ENCODE results near the gene RHBDF1.

RHBDF1 gene

DNA sequence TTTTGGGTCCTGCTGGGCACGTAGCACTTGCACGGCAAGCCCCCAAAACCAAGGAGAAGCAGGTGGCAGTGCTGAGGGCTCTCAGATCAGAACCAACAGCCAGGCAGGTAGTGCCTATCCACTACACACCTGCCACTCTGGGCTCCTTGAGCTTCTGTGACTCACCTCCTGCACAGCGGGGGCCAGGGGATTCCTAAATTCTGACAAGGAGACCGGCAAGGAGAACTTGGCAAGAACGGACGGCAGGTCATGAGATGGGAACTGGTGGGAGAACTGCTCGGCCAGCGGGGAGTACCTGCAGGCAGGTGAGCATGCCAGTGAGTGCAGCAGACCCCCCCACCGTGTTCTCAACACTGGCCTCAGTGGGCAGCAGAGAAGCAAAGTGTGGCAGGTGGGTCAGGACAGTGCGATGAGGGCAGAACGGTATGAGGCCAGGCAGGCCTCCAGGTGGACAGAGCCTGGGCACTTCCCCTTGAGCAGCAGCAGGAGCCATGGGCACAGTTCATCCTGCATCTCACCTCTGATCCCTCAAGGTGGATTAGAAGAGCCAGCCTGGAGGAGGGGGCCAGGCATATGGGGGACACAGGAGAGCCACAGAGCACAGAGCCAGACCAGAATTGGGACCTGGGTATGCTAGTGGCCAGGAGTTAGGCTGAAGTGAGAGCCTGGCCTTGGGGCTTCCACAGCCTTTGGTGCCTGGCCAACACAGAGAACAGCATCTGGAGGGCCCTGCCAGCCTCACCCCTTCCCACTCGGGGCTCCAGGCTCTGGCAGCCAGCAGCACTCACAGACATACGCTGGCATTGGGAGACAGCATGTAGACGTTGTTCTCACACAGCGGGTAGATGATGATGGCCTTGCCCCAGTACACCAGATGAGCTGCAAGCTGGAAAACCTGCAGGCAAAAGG lies 20.3 kb upstream of the RHBDF1 start:
- no peak for DNase-seq (ENCODE audit: low spot score)

DNA sequence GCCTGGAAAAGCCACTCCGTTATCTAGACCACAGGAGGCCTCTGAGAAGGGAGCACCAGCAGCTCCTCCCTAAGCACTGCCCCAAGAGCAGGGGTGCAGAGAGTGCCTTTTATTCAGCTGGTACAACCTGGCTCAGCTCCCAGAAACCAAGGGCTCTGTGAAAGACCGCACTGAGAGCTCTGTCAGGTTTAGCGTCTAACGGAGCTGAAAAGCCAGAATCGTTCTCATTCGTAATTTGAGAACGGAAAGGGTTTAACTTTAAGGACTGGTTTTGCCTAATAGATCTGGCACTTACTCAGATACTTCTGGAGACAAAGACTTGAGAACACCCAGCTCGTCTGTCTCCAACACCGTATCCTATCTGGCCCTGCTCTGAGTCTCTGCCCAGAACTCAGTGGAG lies 19.1 kb upstream of the RHBDF1 start:
- no peak for DNase-seq (ENCODE audit: low spot score)

DNA sequence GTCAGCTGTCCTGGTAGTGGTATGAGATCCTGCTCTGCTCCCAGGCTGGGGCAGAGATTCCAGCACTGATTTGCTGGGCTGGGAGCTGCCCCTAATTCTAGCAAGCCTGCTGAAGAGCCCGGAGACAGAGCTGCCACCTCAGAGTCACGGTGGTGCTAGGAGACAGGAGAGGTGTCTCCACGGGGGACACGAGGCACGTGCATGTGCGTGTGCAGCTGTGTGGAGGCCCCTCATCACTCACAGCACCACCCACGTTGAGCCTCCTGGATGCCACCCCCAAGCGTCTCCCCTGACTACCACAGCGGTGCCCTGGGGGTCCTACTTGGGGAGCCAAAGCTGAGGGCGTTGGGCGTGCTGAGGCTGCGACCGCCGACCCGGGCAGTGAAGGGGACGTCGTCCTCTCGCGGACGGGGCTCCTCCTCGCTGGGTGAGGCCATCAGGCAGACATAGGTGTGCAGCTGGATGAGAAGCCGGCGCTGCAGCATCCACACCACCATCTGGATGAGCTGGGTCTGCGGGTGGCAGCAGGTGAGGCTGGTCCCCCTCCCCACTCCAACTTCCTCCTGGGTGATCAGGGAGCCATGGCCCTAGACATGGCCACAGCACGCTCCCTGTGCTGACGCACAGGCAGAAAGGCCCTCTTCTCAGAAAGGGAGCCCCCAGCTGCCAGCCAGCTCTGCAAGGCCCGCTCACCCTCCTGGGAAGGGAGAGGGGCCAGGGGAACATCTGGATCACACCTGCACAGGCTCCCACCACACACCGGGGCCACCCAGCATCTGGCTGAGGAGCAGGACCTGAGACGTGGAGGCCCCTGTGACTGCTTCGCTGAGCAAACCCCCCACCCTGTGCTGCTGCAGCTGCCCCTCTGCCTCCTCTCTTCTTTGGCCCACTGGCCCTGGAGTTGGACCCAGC lies 17.2 kb upstream of the RHBDF1 start:
- DNase-seq (ENCODE audit: low spot score) = no peak

DNA sequence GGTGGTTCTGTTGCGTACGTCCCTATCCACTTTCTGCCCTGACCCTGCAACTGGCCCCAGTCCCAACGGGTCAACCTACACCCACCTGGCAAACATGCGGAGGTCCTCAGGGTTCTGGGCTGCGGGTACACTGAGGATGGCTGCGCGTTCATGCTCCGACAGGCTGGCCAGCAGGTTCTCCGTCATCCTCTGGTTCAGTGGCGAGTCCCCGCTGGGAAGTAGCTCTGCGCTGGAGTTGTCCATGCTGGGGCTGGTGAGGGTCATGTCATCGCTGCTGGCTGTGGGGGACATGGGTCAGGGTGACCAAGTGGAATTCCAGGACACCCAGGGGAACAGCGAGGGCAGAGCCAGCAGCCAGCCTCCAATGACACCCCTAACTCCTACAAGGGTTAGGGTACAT lies 16.2 kb upstream of the RHBDF1 start:
- DNase-seq (ENCODE audit: low spot score) = no peak

DNA sequence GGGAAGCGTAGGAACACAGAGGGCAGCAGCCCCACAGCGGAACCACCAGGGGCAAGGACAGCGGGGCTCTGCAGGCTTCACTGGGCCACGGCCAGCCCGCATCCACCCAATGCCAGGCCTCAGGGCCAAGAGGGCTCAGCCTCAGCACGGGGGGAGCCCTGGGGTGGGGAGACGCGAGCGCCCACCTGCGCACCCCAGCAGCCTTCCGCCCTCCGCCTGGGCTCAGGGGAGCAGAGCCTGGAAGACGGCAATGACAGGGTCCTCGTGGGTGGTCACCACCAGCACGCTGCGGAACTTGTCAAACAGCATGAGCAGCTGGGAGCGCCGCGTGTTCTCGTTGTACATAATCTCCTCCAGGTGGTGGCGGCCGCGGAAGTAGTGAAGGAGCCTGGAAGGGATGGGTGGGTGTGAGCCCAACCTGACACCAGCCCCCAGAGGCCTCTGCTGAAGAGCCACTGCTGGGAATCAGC lies 14.1 kb upstream of the RHBDF1 start:
- no peak for DNase-seq (ENCODE audit: low spot score)

DNA sequence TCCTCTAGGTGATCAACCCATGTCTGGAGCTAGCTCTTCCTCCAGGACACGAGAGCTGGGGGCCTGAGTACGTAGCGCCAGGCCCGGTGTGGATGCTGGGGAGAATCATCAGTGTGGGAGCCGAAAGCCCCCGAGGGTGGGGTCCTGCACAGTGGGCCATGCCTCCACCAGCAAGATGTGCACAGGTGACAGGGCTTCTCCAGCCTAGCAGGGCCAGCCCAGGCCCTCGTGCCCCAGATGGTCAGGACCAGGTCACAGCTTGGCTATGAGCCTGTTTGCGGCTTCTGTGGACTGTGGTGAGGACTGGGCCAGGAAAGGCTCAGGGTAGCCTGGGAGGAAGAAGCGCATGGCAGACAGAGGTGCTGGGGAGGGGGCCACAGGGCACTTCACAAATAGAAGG lies 13.4 kb upstream of the RHBDF1 start:
- DNase-seq (ENCODE audit: low spot score) = no peak

DNA sequence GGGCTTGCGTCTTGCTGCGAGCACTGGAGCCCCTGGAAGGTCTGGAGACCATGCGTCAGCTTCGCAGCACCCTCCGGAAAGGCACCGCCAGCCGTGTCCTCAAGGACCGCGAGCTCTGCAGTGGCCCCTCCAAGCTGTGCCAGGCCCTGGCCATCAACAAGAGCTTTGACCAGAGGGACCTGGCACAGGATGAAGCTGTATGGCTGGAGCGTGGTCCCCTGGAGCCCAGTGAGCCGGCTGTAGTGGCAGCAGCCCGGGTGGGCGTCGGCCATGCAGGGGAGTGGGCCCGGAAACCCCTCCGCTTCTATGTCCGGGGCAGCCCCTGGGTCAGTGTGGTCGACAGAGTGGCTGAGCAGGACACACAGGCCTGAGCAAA lies 13.0 kb upstream of the RHBDF1 start:
- no peak for DNase-seq (ENCODE audit: low spot score)

DNA sequence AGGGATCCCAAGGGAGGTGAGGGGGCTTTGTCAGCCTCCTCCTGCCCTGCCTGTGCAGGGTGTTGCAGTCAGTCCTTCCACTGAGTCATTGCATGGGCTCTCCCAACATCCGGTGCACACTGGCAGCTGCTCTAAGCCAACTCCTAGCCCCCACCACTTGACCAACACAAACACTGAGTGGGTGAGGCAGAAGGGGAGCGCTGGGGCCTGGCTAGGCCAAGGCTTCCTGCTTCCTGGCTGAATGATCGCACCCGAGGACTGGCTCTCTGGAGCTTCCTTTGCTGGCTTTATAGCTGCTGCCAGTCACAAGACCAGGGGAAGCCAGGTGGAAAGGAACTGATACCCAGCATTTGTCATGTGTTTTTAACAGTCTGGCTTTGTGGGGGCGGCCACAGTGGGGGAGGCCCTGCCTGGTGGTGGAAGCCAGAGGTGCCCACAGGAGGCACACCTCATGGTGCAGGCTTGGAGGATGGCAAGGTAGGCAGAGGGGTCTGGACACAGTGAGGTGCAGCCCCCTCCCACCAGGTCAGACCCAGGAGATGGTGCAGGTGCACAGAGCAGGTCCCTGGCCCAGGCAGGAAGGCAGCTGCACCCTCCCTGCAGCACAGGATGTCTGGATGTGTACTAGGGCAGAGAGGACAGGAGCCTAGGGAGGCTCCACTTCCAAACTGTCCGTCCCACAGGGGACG lies 12.4 kb upstream of the RHBDF1 start:
- no peak for DNase-seq (ENCODE audit: low spot score)

DNA sequence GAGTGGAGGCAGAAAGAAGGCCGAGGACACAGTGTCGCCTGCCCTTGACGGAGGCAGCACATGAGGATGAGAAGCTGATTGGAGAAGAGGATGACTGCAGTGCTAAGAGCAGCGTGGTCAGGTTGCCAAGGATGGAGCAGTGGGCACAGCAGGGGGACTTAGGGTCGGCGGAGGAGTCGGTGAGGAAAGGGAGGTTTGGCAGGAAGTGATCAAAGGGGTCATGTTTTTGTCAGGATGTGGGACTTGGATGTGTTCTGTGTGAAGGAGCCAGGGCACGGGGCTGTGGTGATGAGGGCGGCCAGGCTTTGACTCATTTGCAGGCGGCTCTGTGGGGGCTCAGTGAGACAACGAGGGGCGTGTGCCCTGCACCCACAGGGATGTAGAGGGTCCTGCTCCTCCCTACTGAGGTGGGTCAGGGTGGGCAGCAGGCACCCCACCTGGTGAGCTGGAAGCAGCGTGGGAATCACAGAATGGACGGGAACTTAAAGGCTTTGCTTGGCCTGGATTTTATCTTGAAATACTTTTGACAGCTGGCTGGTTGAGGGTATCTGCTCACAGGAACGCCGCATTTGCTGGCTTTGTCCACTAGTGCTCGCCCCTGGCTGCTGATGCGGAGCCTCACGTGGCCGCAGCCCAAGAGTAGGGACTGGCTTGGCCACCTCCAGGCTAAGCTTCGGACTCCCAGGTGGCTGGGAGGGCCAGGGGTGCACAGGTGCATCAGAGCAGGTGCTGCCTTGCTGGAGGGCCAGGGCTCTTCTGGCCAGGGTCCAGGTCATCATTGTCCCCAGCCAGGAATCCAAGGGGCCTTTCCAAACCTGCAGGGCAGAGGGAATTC lies 11.6 kb upstream of the RHBDF1 start:
- DNase-seq (ENCODE audit: low spot score) = peak; percentile 47

DNA sequence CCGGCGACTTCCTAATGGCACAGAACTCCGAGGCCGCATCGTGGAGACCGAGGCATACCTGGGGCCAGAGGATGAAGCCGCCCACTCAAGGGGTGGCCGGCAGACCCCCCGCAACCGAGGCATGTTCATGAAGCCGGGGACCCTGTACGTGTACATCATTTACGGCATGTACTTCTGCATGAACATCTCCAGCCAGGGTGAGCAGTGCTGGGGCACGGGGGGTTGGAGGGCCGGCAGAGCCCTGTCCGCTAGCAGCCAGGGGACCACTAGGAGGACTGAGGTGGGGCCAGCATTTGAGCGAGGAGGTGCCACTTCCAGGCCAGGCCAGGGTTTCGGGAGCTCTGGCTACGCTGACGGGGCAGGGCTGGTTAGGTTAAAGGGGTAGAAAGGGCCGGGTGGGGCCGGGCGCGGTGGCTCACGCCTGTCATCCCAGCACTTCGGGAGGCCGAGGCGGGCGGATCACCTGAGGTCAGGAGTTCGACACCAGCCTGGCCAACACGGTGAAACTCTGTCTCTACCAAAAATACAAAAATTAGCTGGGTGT lies 10.7 kb upstream of the RHBDF1 start:
- DNase-seq (ENCODE audit: low spot score) = no peak

DNA sequence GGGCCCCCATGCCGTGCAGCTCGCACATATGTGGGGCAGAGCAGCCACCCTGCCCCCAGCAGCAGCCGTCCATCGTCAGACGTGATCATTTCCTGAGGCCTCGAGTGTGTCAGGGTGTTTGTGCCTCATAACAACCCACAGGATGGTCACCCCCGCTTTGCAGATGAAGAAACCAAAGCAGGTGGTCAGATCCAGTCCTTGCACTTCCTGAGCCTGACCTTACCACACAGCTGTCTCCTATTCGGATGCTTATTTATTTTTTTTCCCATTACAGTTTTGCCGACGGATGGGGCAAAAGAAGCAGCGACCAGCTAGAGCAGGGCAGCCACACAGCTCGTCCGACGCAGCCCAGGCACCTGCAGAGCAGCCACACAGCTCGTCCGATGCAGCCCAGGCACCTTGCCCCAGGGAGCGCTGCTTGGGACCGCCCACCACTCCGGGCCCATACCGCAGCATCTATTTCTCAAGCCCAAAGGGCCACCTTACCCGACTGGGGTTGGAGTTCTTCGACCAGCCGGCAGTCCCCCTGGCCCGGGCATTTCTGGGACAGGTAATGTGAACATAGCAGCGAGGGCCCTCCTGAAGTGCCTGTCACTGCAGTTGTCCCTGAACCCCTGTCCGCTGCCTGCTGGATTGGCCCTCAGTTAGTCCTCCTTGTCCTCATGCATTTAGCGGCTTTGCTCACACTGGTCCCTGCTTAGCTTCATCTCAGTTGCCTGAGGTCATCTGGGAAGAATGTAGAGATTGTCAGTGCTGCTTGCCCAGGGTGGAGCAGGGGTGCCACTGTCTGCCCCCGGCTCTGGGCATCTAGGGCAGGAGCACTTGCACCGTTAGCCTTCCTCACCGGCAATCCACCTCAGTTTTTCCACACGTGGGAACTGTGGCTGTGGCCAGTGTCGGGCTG lies 7.0 kb upstream of the RHBDF1 start:
- DNase-seq (ENCODE audit: low spot score) = no peak

DNA sequence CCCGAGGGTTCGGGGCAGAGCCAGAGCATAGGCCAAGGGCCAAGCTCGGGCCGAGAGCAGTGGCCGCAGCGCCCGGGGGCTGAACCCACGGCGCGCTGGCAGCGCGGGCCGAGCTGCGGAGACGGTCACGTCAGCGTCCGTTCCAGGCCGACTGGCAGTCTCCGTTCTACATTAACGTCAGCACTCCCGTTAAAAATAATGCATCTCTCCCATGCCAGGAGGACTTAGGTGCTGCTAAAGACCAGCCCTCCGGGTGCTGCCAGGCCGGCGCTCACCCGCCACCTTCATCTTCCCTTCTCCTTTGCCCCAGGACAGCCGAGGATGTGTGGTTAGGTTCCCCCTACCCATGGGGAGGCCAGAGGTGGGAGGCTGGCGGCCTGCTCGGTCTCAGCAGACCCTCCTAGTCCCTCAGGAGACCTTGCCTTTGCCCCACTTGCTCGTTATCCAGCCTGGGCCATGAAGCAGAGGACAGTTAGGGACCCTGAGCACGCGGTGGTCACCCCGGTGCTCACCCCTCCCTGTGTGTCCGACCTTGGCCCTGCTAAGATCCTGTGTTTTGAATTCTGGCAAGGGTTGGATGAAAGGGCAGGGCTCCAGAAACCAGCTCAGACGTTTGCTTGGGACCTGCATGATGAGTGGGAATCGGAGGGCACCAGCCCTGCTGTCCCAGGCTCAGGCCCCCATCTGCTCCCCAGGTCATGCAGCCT lies 6.2 kb upstream of the RHBDF1 start:
- no peak for DNase-seq (ENCODE audit: low spot score)

DNA sequence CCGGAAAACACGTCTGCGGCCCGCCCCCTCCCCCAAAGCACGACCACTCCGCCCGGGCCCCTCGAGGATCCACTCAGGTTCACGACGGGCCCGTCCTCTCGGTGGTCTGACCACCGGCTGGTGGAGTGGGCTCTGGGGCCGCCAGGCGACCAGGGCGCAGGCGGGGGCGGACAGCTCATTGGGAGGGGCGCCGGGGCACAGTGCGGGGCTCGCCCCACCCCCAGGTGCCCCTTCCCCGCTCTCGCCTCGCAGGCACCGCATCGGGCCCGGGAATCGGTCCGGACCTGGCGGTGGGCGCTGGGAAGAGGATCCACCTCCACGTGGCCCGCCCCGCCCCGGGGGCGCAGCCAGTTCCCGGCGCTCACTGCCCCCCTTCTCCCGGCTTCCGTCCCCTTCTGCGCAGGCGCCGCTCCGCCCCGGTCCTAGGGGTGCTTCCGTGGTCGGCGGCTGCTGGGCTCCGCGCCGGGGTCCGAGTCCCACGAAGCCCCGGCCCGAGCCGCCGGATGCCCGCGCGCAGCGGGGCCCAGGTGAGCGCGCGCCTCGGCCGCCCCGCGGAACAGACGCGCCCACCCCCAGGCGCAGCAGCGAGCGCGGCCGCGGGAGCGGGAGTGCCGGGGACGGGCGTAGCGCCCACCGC lies 5.5 kb upstream of the RHBDF1 start, which contains the start of gene MPG:
Gene MPG, plus strand, starts transcription at position 419 of the 637 bp plus-strand sequence. Its CDS starts 85 bp downstream, at position 504.
- DNase-seq (ENCODE audit: low spot score) = peak; percentile 78

DNA sequence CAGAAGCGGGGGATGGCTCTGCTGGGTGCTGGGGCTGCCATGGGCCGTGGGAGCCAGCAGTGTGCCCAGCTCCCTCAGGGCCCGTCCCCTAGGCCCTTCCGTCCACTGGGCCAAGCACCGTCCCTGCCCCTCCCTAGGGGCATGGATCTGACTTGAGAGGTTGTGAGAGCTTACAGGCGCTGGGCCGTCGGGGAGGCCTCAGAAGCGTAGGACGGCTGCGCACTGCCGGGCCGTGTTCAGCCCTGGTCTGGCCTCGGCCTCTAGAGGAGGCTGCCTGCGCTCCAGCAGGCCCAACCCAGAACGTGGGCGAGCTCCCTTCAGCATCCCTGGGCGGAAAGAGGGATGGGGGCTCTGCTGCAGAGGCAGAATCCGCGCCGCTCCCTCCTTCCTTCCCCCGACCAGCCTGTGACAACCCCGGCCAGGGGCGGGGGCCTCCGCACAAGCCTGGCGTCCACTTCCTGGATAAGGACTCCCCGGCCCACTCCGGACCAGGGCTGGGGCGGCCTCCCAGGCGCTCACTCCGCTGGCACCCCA lies 4.9 kb upstream of the RHBDF1 start:
- peak; percentile 66 for DNase-seq (ENCODE audit: low spot score)

DNA sequence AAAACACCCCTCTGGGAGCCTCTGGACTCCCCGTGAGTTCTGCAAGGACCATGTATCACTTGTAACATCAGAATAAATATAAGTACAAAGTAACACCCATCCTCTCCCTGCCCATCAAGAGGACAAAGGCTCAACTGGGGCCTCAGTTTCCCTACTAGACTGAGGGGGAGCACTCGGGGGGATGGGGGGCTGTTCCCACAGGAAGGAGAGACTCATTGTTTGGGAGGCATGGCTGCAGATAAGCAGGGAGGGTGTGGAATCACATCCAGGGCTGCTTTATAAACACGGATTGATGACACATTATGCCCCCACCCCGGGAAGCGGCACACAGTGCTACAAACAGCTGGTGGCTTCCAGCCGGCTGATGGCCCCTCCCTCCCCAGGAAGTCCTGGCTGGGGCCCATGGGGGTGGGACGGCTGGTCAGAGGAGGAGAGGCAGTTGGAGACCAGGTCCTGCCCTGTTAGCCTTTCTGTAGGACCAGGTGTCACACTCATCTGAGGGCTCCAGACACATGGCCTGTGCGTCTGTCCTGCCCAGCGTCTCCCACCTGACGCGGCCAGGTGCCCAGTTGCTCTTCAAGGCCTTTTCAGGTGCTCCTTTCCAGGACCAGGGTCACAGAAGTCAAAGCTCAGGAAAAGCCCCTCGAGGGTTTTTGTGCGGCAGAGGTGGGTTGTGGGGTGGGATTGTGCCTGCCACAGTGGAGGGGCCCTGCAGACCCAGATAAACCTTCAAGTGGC lies 4.3 kb upstream of the RHBDF1 start:
- no peak for DNase-seq (ENCODE audit: low spot score)

DNA sequence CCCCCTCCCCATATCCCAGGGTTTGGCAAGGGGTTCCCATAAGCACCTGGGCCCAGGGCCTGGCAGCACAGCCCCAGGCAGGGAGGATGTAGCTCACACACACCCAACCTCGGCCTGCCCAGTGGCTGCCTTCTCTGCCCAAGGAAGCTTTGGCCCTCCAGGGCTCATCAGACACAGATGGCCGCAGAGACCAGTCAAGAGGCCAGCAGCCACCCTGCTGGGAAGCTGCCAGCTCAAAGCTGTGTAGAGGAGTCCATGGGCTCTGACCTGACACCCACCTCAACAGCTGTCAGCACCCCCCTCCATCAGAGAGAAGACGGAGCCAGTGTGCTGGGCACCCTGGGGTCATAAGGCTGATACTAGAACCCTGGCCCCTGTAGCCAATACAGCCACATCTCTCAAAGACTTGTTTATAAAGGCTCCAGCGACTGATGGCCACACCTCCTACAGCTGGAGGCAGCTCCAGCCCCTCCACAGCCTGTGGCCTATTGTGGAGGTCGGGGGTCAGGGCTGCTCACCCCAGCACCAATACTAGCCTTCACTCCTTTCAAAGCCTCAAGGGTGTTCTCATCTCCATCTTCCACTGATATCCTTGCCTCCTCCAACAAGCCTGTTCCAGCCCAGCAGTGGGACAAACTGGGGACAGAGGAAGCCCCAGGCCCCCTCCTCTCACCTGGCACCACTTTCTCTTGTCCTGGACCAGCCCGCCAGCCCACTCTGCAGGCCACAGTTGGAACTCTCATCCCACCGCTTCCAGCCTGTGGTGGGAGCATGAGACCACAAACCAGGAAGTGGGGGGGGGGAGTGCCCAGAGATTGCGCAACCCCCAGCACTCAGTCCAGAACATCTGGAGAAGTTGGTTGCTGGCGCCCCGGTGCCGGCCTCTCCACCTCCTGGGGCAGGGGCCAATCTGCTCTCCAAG lies 3.4 kb upstream of the RHBDF1 start:
- peak; percentile 51 for DNase-seq (ENCODE audit: low spot score)
